ENCODE data around the gene ABCC10. TPM values are rescaled to one million over a fixed set of nuclear protein-coding genes. Genes with fewer than 3 reads are reported as not detected.

Gene ABCC10
- total RNA-seq, 6 experiments from 2014 or later = 5.8 to 10.7 (median 7.5) TPM

GRCh38 chr6:43428112-43428570, 800 bp downstream of the ABCC10 start:
- no peak for ATAC-seq
- 18% methylated on average over 9 of the region's 12 CpGs for WGBS (ENCODE audit: insufficient coverage, low coverage, low lambda C conversion rate, missing lambda C conversion rate)
- intact Hi-C loops (cut with DNase I) = no loop called here
- no peaks in the 10 kb centered on the region for H3K9me3 ChIP-seq
- H3K4me3 ChIP-seq = peak overlapping the region; percentile 81 to 97 (median 90)
- H3K4me1 ChIP-seq = peaks cover 0 to 18% (median 5%) of the 10 kb centered on the region in 4 donors
- H3K36me3 ChIP-seq = no peaks in the 10 kb centered on the region
- H3K27ac ChIP-seq = peak overlapping the region; percentile 38 to 82 (median 71)
- TF ChIP-seq POLR2A (IDR thresholded peaks at IDR 0.05) = no peak
- TF ChIP-seq CTCF (IDR thresholded peaks at IDR 0.05) = no peak
- DNase-seq = no peak
- no peaks in the 10 kb centered on the region for H3K27me3 ChIP-seq

GRCh38 chr6:43428874-43429273, 1.5 kb downstream of the ABCC10 start:
- WGBS (ENCODE audit: insufficient coverage, low coverage, low lambda C conversion rate, missing lambda C conversion rate) = 93% methylated on average over 1 of the region's 3 CpGs
- Histone ChIP-seq H3K36me3 (no peaks in the 10 kb centered on the region), H3K27me3 (no peaks in the 10 kb centered on the region), H3K27ac (no peak overlapping the region), H3K9me3 (no peaks in the 10 kb centered on the region), H3K4me3 (no peak overlapping the region), H3K4me1 (peaks cover 0 to 18% (median 5%) of the 10 kb centered on the region in 4 donors)
- ATAC-seq = no peak
- DNase-seq = no peak
- TF ChIP-seq CTCF (IDR thresholded peaks at IDR 0.05) (no peak), POLR2A (IDR thresholded peaks at IDR 0.05) (no peak)
- intact Hi-C loops (cut with DNase I) = no loop called here

GRCh38 chr6:43432009-43432945, 4.9 kb downstream of the ABCC10 start:
- no peak overlapping the region for H3K4me3 ChIP-seq
- DNase-seq (no peak), ATAC-seq (no peak)
- H3K9me3 ChIP-seq = no peaks in the 10 kb centered on the region
- no peak for TF ChIP-seq CTCF (IDR thresholded peaks at IDR 0.05)
- TF ChIP-seq POLR2A (IDR thresholded peaks at IDR 0.05) = no peak
- intact Hi-C loops (cut with DNase I) = no loop called here
- no CpG with 5 or more reads among the region's 19 CpGs for WGBS (ENCODE audit: insufficient coverage, low coverage, low lambda C conversion rate, missing lambda C conversion rate)
- no peaks in the 10 kb centered on the region for H3K36me3 ChIP-seq
- H3K27ac ChIP-seq = no peak overlapping the region
- H3K4me1 ChIP-seq = peaks cover 0 to 28% (median 5%) of the 10 kb centered on the region in 4 donors
- no peaks in the 10 kb centered on the region for H3K27me3 ChIP-seq

GRCh38 chr6:43433148-43433547, 5.8 kb downstream of the ABCC10 start:
- Histone ChIP-seq H3K4me3 (no peak overlapping the region), H3K27me3 (no peaks in the 10 kb centered on the region), H3K36me3 (no peaks in the 10 kb centered on the region), H3K9me3 (no peaks in the 10 kb centered on the region), H3K27ac (no peak overlapping the region), H3K4me1 (peaks cover 0 to 26% (median 4%) of the 10 kb centered on the region in 4 donors)
- no CpG with 5 or more reads among the region's 8 CpGs for WGBS (ENCODE audit: insufficient coverage, low coverage, low lambda C conversion rate, missing lambda C conversion rate)
- intact Hi-C loops (cut with DNase I) = no loop called here
- DNase-seq = no peak
- TF ChIP-seq CTCF (IDR thresholded peaks at IDR 0.05) = no peak
- TF ChIP-seq POLR2A (IDR thresholded peaks at IDR 0.05) = no peak
- no peak for ATAC-seq
